ENCODE measurements around the gene IGF2BP2.
"Not testable (repeated sequence)": the region's sequence is repeated elsewhere in the genome, so short reads cannot be mapped to it uniquely, and the experiment has no call there.

The IGF2BP2 gene

DNA sequence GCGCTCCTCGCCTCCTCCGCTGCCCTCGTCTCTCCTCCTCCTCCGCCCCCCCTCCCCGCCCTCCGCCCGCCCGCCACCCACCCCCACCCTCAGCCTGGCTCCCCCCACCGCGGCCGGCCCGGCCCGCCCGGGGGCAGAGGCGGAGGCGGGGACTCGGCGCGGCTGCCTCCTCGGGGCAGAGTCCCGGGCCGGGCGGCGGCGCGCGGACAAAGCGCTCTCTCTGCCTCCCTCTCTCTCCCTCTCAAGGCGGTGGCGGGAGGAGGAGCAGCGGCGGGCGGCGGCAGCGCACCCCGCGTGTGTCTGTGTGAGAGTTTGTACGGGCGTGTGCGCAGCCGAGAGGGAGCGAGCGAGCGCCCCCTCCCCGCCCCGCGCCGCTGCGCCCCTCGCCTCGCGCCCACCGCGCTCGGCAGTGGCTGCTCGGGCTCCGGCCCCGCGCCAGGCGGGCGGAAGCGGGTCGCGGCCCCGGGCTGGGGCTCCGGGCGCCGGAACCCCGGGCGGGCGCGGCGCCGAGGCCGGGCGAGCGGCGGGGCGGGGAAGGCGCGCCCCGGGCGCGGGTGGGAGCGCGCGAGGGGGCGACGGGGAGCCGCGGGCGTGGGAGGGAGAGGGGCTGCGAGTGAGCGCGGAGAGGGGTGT, at the start of gene IGF2BP2:
Gene IGF2BP2, minus strand, starts transcription at position 37 of the 633 bp plus-strand sequence. CDS start 82 bp downstream, outside the sequence.
- DNase-seq (ENCODE audit: low read depth, low spot score), result no peak

DNA sequence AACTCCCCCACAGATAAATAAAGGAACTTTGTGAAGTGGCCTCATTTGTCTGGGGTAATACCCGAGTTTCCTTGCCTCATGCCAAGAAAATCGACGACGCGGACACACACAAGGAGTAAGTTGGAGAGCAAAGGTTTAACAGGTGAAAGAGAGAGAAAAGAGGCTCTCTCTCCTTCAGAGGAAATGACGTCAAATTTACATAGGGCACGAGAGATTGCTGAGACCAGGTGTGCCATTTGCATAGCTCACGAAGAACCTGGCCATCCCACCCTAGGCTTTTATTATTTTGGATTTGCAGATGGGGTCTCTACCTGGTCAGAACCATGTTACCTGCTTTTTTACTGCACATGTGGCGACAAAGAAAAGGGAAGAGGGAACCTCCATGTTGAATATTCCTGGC, 49.3 kb upstream of the IGF2BP2 start:
- DNase-seq (ENCODE audit: low read depth, low spot score), result peak; percentile 9

DNA sequence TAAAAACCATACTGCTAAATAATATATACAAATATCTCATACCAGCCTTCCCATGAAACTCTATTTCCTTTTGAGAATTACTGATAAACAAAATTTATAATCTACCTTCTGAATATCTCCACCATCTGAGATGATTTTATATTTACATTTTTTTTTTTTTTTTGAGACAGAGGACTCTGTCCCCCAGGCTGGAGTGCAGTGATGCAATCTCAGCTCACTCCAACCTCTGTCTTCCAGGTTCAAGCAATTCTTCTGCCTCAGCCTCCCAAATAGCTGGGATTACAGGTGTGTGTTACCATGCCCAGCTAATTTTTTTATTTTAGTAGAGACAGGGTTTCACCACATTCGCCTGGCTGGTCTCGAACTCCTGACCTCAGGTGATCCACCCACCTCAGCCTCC, 42.8 kb upstream of the IGF2BP2 start:
- DNase-seq (ENCODE audit: low read depth, low spot score), result no peak

DNA sequence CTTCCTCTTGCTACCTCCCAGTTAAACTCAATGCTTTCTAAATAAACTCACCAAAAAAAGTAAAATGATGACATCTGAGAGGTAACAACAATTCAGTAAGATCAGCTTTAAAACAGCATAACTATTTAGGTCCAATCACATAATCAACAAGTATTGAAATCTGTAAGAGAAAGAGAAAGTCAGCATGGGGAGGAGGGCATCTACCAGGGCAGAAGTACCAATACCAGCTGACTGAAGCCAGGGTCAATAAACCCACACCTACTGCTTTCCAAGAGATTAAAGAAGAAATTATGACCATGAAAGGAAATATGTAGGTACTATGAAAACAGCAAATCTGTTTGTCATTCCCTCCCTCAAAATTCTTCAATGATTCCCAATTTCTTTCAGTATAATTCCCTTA, 42.2 kb upstream of the IGF2BP2 start:
- DNase-seq (ENCODE audit: low read depth, low spot score), result no peak

DNA sequence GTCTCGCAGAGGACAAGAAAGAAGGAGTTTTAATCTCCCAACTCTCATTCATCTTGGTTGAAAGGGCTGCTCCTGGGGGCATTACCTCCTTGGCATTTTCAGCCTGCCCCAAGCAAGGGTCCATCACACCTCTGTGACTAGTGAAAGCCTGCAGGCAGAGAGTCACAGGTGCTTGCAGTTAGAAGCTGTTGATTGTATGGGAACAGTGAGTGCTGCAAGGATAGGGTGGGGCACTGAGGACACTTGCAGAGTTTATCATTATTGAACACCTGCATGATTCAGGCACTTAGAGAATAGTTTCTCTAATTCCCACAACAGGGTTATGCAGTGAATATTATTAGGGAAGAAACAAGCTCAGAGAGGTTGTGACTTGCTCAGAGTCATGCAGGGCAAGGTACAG, 41.7 kb upstream of the IGF2BP2 start:
- no peak for DNase-seq (ENCODE audit: low read depth, low spot score)

DNA sequence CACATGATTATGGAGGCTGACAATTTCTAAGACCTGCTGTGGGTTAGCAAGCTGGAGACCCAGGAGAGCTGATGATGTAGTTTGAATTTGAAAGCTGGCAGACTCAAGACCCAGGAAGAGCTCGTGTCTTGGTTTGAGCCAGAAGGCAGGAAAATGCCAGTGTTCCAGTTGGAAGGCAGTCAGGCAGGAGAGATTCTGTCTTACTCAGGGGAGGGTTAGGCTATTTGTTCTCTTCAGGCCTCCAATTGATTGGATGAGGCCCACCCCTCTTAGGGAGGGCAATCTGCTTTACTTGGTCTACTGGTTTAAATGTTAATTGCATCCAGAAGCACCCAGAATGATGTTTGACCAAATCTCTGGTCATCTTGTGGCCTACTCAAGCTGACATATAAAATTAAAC, 40.4 kb upstream of the IGF2BP2 start:
- DNase-seq (ENCODE audit: low read depth, low spot score), result no peak

DNA sequence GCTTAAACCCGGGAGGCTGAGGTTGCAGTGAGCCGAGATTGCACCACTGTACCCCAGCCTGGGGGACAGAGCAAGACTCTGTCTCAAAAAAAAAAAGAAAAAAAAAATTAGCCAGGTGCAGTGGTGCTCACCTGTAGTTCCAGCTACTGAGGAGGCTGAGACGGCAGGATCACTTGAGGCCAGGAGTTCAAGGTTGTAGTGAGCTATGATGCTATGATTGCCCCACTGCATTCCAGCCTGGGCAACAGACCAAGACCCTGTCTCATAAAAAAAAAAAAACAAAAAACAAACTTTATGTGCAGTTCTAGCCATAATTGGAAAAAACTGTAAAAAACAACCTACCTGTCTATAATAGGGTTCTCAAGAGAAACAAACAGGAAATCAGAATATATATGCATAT, 39.9 kb upstream of the IGF2BP2 start:
- DNase-seq (ENCODE audit: low read depth, low spot score), result no peak

DNA sequence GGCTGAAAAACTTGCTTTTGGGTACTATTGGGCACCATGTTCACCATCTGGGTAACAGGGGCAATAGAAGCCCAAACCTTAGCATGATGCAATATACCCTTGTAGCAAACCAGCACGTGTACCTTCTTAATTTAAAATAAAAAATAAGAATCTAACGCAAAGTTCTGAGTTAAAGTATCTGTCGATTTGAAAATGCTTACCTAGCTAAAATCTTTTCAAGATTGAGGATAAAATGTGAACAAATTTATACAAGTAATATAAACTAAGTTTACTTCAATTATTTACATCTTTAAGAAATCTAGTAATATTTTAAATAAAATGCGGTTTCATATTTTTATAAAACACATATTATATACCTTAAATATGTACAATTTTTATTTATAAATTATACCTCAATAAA, 38.1 kb upstream of the IGF2BP2 start:
- no peak for DNase-seq (ENCODE audit: low read depth, low spot score)

DNA sequence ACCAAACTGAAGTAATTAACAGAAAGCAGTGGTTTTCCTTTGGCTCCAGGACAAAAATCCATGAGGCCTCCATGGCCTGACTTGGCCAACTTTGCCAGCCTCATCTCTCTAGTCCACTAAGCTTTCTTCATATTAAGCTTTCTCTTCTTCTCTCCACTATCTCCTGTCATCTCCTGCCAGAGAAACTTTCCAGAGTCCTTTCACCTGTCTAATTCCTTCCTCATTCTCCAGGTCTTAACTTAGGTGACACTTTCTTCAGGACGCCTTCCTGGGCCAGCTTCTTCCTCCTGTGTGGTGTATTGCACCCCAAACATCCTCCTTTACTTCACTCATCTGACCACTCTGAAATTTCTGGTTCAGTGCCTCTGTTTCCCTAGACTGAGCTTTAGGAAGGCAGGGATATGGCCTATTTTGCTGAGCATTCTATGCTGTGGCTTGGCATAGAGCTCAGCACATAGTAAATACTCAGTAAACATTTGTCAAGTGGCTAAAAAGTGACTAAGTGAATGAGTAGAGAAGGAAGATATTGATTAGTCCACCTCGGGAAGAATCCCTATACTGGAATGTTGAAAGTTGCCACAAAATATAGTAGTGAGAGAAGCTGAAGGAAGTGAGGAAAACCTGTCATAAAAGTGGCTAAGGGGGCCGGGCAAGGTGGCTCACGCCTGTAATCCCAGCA, 34.6 kb upstream of the IGF2BP2 start:
- no peak for DNase-seq (ENCODE audit: low read depth, low spot score)

DNA sequence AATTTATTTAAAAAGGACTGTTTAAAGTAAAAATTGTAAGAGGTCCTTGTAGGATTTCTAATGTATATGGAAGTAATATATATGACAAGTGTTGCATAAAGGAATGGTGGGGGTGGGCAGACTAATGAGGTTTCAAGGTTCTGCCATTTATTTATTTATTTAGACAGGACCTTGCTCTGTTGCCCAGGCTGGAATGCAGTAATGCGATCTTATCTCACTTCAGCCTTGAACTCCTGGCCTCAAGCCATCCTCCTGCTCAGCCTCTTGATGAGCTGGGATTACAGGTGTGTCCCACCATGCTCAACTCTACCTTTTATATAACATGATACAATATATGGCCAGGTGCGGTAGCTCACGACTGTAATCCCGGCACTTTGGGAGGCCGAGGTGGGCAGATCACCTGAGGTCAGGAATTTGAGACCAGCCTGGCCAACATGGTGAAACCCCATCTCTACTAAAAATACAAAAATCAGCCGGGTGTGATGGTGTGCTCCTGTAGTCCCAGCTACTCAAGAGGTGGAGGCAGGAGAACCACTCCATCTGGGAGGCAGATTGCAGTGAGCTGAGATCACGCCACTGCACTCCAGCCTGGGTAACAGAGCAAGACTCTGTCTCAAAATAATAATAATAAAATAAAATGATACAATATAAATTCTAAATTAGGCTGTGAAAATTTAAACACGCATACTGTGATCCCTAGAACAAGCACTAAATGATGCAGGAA, 33.8 kb upstream of the IGF2BP2 start:
- DNase-seq (ENCODE audit: low read depth, low spot score), result no peak

DNA sequence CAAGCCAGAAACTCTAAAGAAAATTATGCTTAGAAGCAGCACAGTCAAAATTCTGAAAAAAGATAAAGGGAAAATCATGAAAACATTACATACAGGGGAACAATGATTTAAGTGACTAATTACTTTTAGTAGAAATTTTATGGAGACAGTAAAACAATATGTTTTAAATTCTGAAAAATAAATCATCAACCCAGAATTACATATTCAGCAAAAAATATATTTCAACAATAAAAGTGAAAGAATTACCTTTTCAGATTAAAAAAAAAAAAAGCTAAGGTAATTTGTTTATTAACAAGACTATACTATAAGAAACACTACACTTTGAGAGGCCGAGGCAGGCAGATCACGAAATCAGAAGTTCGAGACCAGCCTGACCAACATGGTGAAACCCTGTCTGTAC, 32.4 kb upstream of the IGF2BP2 start:
- no peak for DNase-seq (ENCODE audit: low read depth, low spot score)

DNA sequence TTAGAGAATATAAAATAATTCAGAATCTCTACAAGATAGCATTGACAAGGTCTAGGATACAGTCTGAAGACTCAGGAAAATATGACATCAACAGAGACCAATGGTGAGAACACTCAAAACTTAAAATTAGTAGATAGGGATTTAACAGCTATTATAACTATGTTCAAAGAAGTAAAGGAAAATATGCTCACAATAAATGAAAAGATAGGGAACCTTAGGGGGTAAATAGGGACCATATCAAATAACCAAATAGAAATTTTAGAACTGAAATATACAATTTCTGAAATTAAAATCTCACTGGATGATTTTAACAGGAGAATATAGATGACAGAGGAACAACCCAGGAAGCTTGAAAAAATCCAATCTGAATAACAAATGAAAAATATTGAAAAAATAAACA, 31.8 kb upstream of the IGF2BP2 start:
- DNase-seq (ENCODE audit: low read depth, low spot score), result no peak

DNA sequence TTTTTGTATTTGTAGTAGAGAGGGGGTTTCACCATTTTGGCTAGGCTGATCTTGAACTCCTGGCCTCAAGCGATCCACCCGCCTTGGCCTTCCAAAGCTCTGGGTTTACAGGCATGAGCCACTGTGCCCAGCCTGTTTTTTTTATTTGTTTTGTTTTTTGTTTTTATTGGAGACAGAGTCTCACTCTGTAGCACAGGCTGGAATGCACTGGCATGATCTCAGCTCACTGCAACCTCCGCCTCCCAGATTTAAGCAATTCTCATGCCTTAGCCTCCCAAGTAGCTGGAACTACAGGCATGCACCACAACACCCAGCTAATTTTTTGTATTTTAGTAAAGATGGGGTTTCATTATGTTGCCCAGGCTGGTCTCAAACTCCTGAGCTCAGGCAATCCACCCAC, 28.9 kb upstream of the IGF2BP2 start:
- not testable (repeated sequence) for DNase-seq (ENCODE audit: low read depth, low spot score)

DNA sequence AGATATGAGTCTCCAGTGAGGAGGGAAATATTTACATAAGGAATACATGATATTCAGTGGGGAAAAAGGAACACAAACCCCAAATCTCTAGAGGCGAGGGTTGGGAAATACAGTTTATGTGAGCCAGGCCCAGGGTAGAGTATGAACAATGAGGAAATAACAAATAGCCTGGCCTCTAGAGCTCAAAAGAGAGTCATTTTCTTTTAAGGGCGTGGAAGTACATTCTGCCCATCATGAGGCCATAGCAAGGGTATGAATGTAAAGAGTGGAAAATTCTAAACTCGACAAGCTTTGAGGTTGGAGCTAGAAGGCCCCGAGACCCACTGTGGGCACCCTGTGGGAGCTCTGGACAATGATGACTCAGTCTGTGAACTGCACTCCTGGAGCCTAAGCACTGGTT, 27.8 kb upstream of the IGF2BP2 start:
- no peak for DNase-seq (ENCODE audit: low read depth, low spot score)

DNA sequence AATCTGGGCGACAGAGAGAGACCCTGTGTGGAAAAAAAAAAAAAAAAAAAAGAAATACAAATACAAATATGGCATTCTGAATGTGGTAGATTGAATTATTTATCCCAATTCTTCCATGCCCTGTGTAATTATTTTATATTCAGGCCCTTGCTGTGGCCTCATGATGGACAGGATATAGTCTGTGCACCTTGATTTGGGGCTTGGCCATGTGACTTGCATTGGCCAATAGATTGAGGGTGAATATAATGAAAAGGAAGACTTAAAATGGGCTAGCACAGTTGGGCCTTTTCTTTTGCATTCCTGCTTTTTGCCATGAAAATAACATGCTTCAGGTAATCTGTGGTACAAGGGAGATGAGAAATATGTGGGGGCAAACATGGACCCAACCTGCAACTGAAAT, 27.1 kb upstream of the IGF2BP2 start:
- no peak for DNase-seq (ENCODE audit: low read depth, low spot score)

DNA sequence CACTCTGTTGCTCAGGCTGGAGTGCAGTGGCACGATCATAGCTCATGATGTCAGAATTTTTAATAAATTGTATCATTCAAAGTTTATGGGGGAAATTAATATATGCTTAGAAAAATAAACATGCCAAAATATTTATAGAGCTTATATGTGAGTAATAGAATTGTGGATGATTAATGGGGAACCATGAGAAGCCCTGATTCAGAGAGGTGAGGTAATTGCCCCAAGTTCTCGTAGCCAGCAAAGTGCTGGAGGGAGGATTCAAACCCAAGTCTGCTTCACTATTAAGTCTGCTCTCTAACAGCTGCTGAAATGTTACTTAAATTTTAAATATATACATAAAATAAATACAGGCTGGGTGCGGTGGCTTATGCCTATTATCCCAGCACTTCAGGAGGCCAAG, 26.2 kb upstream of the IGF2BP2 start:
- no peak for DNase-seq (ENCODE audit: low read depth, low spot score)

DNA sequence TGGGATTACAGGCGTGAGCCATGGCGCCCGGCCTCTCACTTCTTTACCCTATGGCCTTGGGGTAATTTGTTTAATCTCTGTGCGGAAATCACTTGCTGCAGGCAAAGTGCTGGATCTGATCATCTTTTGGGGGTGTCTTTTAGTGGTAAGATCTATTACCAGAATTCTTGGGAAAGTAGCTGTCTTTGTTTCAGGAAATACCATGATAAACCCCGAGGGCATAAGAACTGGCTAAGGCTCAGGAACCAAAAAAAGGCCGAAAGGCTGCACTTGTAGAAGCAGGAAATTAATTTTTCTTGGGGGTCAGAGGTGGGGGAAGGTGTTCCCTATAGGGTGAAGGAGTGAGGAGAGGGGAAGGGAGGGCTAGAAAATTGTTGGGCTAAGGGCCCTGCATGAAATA, 22.7 kb upstream of the IGF2BP2 start:
- no peak for DNase-seq (ENCODE audit: low read depth, low spot score)

DNA sequence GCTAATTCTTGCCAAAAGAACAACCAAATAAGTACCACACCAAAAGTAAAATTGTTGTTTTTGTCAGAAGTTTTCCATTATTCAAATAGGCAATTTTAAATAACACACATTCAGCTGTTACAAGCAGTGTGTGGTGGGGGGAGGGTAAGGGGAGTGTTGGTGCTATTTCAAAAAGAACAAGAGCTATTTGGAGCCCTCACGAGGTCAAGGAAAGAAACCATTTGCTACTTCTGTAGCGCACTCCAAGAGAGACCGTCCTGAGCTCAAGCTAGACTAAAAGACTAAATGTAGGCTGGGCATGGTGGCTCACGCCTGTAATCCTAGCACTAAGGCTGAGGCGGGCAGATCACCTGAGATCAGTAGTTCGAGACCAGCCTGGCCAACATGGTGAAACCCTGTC, 21.2 kb upstream of the IGF2BP2 start:
- no peak for DNase-seq (ENCODE audit: low read depth, low spot score)

DNA sequence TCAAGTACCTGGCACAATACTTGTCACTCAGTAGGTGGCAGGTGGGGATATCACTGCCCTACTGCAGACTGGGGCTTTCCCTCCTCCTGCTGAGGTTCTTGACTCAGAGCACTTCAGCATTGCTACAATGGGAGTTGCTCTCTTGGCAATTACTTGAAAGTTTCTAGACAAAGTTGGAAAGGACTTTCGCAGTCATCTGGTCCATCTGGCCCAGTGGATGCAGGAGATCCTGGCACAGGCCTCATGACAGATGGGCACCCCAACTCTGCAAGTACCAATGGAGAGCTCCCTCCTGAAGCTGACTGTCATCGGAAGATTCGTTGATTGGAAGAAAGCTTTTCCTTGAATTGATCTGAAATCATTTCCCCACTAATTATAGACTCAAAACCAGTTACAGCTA, 19.2 kb upstream of the IGF2BP2 start:
- DNase-seq (ENCODE audit: low read depth, low spot score), result no peak

DNA sequence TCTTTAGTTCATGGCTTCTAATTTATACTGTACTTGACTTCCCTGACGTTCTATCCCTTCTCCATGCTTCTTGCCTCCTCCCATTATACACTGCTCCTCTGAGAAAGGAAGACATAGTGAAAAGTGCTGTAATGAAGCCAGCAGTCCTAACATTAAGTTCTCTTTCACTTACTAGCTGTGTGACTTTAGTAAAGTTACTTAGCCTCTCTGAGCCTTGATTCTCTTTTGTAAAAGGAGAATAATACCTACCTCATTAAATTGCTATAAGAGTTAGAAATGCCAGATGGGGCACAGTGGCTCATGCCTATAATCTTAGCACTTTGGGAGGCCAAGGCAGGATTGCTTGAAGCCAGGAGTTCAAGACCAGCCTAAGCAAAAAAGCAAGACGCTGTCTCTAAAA, 18.8 kb upstream of the IGF2BP2 start:
- no peak for DNase-seq (ENCODE audit: low read depth, low spot score)

DNA sequence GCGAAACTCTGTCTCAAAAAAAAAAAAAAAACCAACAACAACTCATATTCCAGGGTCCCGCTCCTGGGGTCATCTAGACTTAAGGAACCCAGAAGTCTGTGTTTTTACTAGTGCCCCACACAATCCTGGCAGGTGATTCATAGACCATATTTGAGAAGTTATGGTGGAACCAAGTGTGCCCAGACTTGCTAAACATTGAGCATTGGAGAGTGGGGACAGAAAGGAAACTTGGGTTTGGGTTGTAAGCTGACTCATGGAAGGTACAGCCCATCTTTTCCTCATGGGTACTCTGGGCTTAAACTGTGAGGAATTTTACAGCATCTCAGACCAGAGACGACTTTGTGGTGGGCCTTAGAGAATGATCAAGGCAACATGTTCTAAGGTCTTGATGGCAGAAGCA, 18.3 kb upstream of the IGF2BP2 start:
- DNase-seq (ENCODE audit: low read depth, low spot score), result no peak

DNA sequence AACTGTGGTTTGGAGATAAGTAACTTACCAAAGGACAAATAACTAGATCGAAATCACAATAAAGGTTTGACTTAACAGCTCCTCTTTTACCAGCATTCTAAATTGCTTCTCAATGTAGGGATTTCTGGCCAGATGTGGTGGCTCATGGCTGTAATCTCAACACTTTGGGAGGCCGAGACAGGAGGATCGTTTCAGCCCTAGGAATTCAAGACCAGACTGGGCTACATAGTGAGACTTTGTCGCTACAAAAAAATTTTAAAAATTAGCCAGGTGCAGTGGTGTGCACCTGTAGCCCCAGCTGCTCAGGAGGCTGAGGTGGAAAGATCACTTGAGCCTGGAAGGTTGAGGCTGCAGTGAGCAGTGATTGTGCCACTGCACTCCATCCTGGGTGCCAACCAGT, 17.4 kb upstream of the IGF2BP2 start:
- DNase-seq (ENCODE audit: low read depth, low spot score), result no peak

DNA sequence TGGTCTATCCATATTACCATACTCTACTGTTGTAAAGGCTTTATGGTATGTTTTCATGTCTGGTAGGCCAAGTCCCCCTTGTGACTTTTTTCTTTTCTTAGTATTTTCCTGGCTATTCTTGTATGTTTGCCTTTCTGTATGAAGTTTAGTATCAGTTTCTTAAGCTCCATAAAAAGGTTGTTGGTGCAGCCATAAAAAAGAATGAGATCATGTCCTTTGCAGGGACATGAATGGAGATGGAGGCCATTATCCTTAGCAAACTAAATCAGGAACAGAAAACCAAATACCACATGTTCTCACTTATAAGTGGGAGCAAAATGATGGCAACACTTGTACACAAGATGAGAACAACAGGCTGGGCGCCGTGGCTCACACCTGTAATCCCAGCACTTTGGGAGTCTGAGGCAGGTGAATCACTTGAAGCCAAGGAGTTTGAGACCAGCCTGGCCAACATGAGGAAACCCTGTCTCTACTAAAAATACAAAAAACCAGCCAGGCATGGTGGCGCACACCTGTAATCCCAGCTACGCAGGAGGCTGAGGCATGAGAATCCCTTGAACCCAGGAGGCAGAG, 13.7 kb upstream of the IGF2BP2 start:
- not testable (repeated sequence) for DNase-seq (ENCODE audit: low read depth, low spot score)
